Neural progenitor cell (in vitro differentiated cells): ENCODE measurements around the gene MYH10.

Experiments
- CTCF ChIP-seq: fragments of 200-600 bp; sonication (generic); IDR thresholded peaks from 2 replicates; pipeline ENCODE4 v1.5.1; 2017; ENCODE audit warnings: antibody characterized with exemption, mild to moderate bottlenecking
- EZH2 ChIP-seq: fragments of 200-600 bp; sonication (generic); IDR thresholded peaks from 2 replicates; pipeline ENCODE4 v1.6.1; 2017; ENCODE audit warnings: antibody characterized with exemption, mild to moderate bottlenecking, moderate library complexity
- EZH2phosphoT487 ChIP-seq: fragments of 200-600 bp; sonication (generic); IDR thresholded peaks from 2 replicates; pipeline ENCODE4 v1.6.1; 2017; ENCODE audit warnings: antibody characterized with exemption

GRCh38 chr17:8670421-8670820, 39.9 kb upstream of the MYH10 start:
- no peak for TF ChIP-seq EZH2phosphoT487
- no peak for TF ChIP-seq CTCF
- no peak for TF ChIP-seq EZH2
